Astrocyte (in vitro differentiated cells and primary cell): ENCODE results near the gene NETO2. TPM values are rescaled to one million over a fixed set of nuclear protein-coding genes. Genes with fewer than 3 reads are reported as not detected.

ENCODE experiments used
- DNase-seq: peaks from one replicate; pipeline ENCODE4 v3.0.0-alpha.2; 2010; ENCODE audit warnings: low read depth
- FAIRE-seq: peaks from 2 replicates; lab custom pipeline; 2011; peaks lifted over from hg19 to GRCh38; lab: Jason Lieb, UNC
- H2AFZ ChIP-seq: 2 replicates; pipeline ENCODE4 v1.6.0; 2012; ENCODE audit warnings: low read depth, low read length, inconsistent platforms
- H3K27ac ChIP-seq: 2 replicates; pipeline ENCODE4 v1.5.1; 2011; ENCODE audit warnings: low read depth, low read length, inconsistent platforms
- H3K27me3 ChIP-seq: 2 replicates; pipeline ENCODE4 v1.6.0; 2011; ENCODE audit warnings: low read length, inconsistent platforms; ENCODE audit not compliant: insufficient read depth
- H3K36me3 ChIP-seq: 2 replicates; pipeline ENCODE4 v1.5.1; 2011; ENCODE audit warnings: low read length, inconsistent platforms; ENCODE audit not compliant: insufficient read depth
- H3K4me1 ChIP-seq: 2 replicates; pipeline ENCODE4 v1.5.1; 2011; ENCODE audit warnings: low read length, inconsistent platforms; ENCODE audit not compliant: insufficient read depth
- H3K4me2 ChIP-seq: 2 replicates; pipeline ENCODE4 v1.6.0; 2012; ENCODE audit warnings: low read length, inconsistent platforms
- H3K4me3 ChIP-seq: 2 replicates; pipeline ENCODE4 v1.5.1; 2011; ENCODE audit warnings: low read depth, mild to moderate bottlenecking, low read length, inconsistent platforms; ENCODE audit not compliant: insufficient read depth
- H3K79me2 ChIP-seq: 2 replicates; pipeline ENCODE4 v1.6.0; 2012; ENCODE audit warnings: mild to moderate bottlenecking, low read length, inconsistent platforms; ENCODE audit not compliant: insufficient read depth
- H3K9ac ChIP-seq: 2 replicates; pipeline ENCODE4 v1.6.0; 2012; ENCODE audit warnings: mild to moderate bottlenecking, low read length, inconsistent platforms
- H3K9me3 ChIP-seq: 2 replicates; pipeline ENCODE4 v1.5.1; 2012; ENCODE audit warnings: low read depth, mild to moderate bottlenecking, low read length, inconsistent platforms; ENCODE audit not compliant: insufficient read depth
- H4K20me1 ChIP-seq: 2 replicates; pipeline ENCODE4 v1.6.0; 2012; ENCODE audit warnings: low read length, inconsistent platforms; ENCODE audit not compliant: insufficient read depth
- H3K27ac Mint-ChIP-seq: one replicate; pipeline ENCODE4 v1.8.0; 2021; ENCODE audit warnings: mild to moderate bottlenecking, mixed read lengths; ENCODE audit not compliant: unreplicated experiment
- H3K27me3 Mint-ChIP-seq: one replicate; pipeline ENCODE4 v1.8.0; 2021; ENCODE audit warnings: low read depth, mixed read lengths; ENCODE audit not compliant: unreplicated experiment
- H3K36me3 Mint-ChIP-seq: one replicate; pipeline ENCODE4 v1.8.0; 2021; ENCODE audit warnings: low read depth, mixed read lengths; ENCODE audit not compliant: unreplicated experiment
- H3K4me1 Mint-ChIP-seq: one replicate; pipeline ENCODE4 v1.8.0; 2021; ENCODE audit warnings: low read depth, mixed read lengths; ENCODE audit not compliant: unreplicated experiment
- H3K4me3 Mint-ChIP-seq: one replicate; pipeline ENCODE4 v1.8.0; 2021; ENCODE audit warnings: mild to moderate bottlenecking, moderate library complexity, mixed read lengths; ENCODE audit not compliant: unreplicated experiment
- H3K9me3 Mint-ChIP-seq: one replicate; pipeline ENCODE4 v1.8.0; 2021; ENCODE audit warnings: mild to moderate bottlenecking, mixed read lengths; ENCODE audit not compliant: unreplicated experiment
- EZH2 ChIP-seq: IDR thresholded peaks from 2 replicates; pipeline ENCODE4 v1.6.1; 2012; ENCODE audit warnings: mild to moderate bottlenecking, low read length, inconsistent platforms; ENCODE audit not compliant: insufficient read depth
- total RNA-seq: library from RNA; stranded (reverse); gene quantifications from 2 replicates; pipeline ENCODE4 v1.2.1, GENCODE V29; 2021
- TF ChIP-seq, protein P1 (sequence below): IDR thresholded peaks from 2 replicates; pipeline ENCODE4 v1.5.1; 2011; ENCODE audit warnings: low read depth, mild to moderate bottlenecking, inconsistent platforms, low read length, moderate library complexity; ENCODE audit not compliant: insufficient read depth

NETO2 gene
- total RNA-seq, 1 donor from 2014 or later: 17.1 TPM

DNA sequence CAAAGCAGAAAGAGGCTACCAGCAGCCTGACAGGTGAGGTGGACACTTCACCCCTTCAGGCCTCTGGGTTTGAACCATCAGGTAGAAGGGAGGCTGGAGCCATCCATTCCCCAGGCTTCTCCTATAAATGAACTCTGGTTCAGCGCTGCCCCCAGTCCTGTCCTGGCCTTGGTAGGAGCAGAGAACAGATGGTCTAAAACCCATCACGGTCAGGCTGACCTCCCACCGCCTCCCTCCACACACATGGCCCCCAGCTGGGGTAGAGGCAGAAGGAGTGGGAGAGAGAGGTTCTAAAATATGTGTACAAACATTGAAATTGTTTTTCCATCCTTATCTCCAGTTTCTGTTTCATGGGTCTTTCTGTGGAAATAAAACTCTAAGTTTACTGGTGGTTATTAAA, 110.6 kb downstream of the NETO2 start:
- Mint-ChIP-seq H3K36me3 (no peaks in the 10 kb centered on the region), H3K4me3 (no peak overlapping the region), H3K4me1 (no peaks in the 10 kb centered on the region), H3K9me3 (no peaks in the 10 kb centered on the region), H3K27ac (no peak overlapping the region), H3K27me3 (peaks cover 14% of the 10 kb centered on the region)
- no peaks in the 10 kb centered on the region for H4K20me1 ChIP-seq
- H3K27me3 ChIP-seq: peaks cover 3% of the 10 kb centered on the region
- H3K27ac ChIP-seq: no peak overlapping the region
- H3K36me3 ChIP-seq: no peaks in the 10 kb centered on the region
- H3K4me3 ChIP-seq: no peak overlapping the region
- no peak overlapping the region for H3K4me2 ChIP-seq
- no peaks in the 10 kb centered on the region for H3K9me3 ChIP-seq
- no peak overlapping the region for H3K9ac ChIP-seq
- H2AFZ ChIP-seq: no peak overlapping the region
- no peak for DNase-seq
- TF ChIP-seq EZH2: no peak
- TF ChIP-seq, protein P1, sequence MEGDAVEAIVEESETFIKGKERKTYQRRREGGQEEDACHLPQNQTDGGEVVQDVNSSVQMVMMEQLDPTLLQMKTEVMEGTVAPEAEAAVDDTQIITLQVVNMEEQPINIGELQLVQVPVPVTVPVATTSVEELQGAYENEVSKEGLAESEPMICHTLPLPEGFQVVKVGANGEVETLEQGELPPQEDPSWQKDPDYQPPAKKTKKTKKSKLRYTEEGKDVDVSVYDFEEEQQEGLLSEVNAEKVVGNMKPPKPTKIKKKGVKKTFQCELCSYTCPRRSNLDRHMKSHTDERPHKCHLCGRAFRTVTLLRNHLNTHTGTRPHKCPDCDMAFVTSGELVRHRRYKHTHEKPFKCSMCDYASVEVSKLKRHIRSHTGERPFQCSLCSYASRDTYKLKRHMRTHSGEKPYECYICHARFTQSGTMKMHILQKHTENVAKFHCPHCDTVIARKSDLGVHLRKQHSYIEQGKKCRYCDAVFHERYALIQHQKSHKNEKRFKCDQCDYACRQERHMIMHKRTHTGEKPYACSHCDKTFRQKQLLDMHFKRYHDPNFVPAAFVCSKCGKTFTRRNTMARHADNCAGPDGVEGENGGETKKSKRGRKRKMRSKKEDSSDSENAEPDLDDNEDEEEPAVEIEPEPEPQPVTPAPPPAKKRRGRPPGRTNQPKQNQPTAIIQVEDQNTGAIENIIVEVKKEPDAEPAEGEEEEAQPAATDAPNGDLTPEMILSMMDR: no peak
- no peak for FAIRE-seq
- H3K79me2 ChIP-seq: no peaks in the 10 kb centered on the region
- H3K4me1 ChIP-seq: no peaks in the 10 kb centered on the region

DNA sequence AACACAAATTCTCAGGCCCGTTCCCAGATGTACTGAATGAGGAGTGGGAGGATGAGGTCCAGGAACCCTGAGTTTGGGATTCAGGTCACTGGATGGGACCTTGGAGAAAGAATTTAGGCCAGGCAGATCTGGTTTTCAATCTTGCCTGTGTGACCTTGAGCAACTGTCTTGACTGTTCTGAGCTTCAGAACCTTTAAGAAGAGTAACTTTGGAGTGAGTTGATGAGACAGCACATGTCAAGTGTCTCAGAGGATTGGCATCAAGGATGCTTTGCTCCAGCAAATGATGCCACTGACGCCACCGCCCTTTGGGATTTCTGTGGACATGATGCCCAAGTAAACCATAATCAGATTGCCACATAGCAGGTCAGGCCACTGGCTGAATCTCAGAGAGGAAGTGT, 114.0 kb downstream of the NETO2 start:
- H3K4me3 Mint-ChIP-seq: no peak overlapping the region
- no peak for TF ChIP-seq EZH2
- TF ChIP-seq, protein P1: no peak
- no peak for FAIRE-seq
- Histone ChIP-seq H3K79me2 (no peaks in the 10 kb centered on the region), H3K9me3 (no peaks in the 10 kb centered on the region), H2AFZ (no peak overlapping the region), H3K4me2 (no peak overlapping the region), H3K27ac (no peak overlapping the region), H3K4me3 (no peak overlapping the region), H3K9ac (no peak overlapping the region), H3K36me3 (no peaks in the 10 kb centered on the region), H4K20me1 (no peaks in the 10 kb centered on the region), H3K4me1 (no peaks in the 10 kb centered on the region), H3K27me3 (no peaks in the 10 kb centered on the region)
- peaks cover 3% of the 10 kb centered on the region for H3K27me3 Mint-ChIP-seq
- H3K9me3 Mint-ChIP-seq: no peaks in the 10 kb centered on the region
- no peak overlapping the region for H3K27ac Mint-ChIP-seq
- DNase-seq: no peak
- H3K4me1 Mint-ChIP-seq: no peaks in the 10 kb centered on the region
- H3K36me3 Mint-ChIP-seq: no peaks in the 10 kb centered on the region

DNA sequence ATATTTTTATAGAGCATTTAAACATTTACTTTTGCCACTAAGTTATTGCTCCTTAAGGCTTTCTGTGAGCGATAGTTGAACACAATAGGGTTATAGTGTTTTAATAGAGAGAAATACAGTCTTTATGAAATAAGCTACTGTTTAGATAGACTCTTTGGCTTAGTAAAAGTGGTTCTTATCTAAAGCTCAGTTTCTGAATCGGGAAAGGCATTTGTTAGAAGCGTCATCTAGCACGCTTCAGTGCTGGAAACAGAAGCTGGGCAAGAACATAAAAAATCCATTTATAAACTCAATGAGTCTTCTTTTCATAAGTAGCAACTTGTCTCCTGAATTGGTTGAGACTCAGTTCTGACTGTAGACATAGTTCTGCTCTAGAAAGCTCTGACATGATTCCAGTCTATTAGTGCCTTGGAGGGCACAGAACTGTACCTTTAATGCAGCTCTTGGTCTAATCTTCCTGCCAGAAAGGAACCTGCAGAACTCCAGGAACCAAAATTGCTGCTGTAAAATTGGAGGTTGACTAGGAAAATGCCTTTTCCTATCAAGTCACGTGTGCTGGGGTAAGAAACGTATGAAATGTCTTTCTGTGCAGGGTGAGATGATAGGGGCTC, 114.9 kb downstream of the NETO2 start:
- DNase-seq (no peak), FAIRE-seq (no peak)
- H3K9ac ChIP-seq: no peak overlapping the region
- no peak overlapping the region for H3K4me3 Mint-ChIP-seq
- TF ChIP-seq, protein P1: no peak
- TF ChIP-seq EZH2: no peak
- H3K4me2 ChIP-seq: no peak overlapping the region
- no peak overlapping the region for H3K27ac ChIP-seq
- no peaks in the 10 kb centered on the region for H3K79me2 ChIP-seq
- no peak overlapping the region for H3K4me3 ChIP-seq
- no peaks in the 10 kb centered on the region for H3K36me3 Mint-ChIP-seq
- no peaks in the 10 kb centered on the region for H3K9me3 ChIP-seq
- H3K36me3 ChIP-seq: no peaks in the 10 kb centered on the region
- H3K27me3 ChIP-seq: no peaks in the 10 kb centered on the region
- H3K4me1 ChIP-seq: no peaks in the 10 kb centered on the region
- H4K20me1 ChIP-seq: no peaks in the 10 kb centered on the region
- no peak overlapping the region for H3K27ac Mint-ChIP-seq
- no peak overlapping the region for H2AFZ ChIP-seq
- H3K4me1 Mint-ChIP-seq: no peaks in the 10 kb centered on the region
- no peaks in the 10 kb centered on the region for H3K9me3 Mint-ChIP-seq
- peaks cover 3% of the 10 kb centered on the region for H3K27me3 Mint-ChIP-seq
